Left lung (tissue), 10 donors: ENCODE measurements around the gene SLC25A38. TPM values are rescaled to one million over a fixed set of nuclear protein-coding genes. Genes with fewer than 3 reads are reported as not detected.
"Not testable (repeated sequence)": the region's sequence is repeated elsewhere in the genome, so short reads cannot be mapped to it uniquely, and the experiment has no call there.

ENCODE experiments used
- ATAC-seq: fragments of 200-7000 bp; cut with Tn5 transposase; one replicate; pipeline ENCODE4 v1.9.1; 2020; ENCODE audit warnings: moderate library complexity
- DNase-seq, 4 donors: peaks; one replicate each; pipeline ENCODE4 v3.0.0-alpha.2; 2013 to 2020
- H3K27ac ChIP-seq, 2 donors: fragments of 200-600 bp; sonication (generic) in 1 of 2; one replicate each; pipeline versions ENCODE4 v1.5.0 to v1.8.0; 2020 to 2021
- H3K27me3 ChIP-seq, 2 donors: fragments of 200-600 bp; sonication (generic) in 1 of 2; one replicate each; pipeline versions ENCODE4 v1.5.0 to v1.8.0; 2020 to 2021
- H3K36me3 ChIP-seq, 2 donors: fragments of 200-600 bp; sonication (generic) in 1 of 2; one replicate each; pipeline versions ENCODE4 v1.5.0 to v1.8.0; 2020 to 2021
- H3K4me1 ChIP-seq, 2 donors: fragments of 200-600 bp; one replicate each; pipeline ENCODE4 v1.8.0; 2021
- H3K4me3 ChIP-seq, 2 donors: fragments of 200-600 bp; sonication (generic) in 1 of 2; one replicate each; pipeline versions ENCODE4 v1.5.0 to v1.8.0; 2020 to 2021; ENCODE audit warnings: mild to moderate bottlenecking in 1 of 2
- H3K9me3 ChIP-seq, 2 donors: fragments of 200-600 bp; sonication (generic) in 1 of 2; one replicate each; pipeline versions ENCODE4 v1.5.0 to v1.8.0; 2020 to 2021
- CTCF ChIP-seq, 2 donors: fragments of 200-600 bp; sonication (generic) in 1 of 2; IDR thresholded peaks; one replicate each; pipeline versions ENCODE4 v1.5.0 to v1.8.0; 2021; ENCODE audit warnings: antibody characterized with exemption in 2 of 2
- intact Hi-C, 2 donors: fragments of 100-400 bp; cut with DNase I; formaldehyde crosslinking; loops; one replicate each; pipeline versions ENCODE4 v1.11.2 to v1.14.2; 2022
- polyA plus RNA-seq, 6 donors: library from polyadenylated mRNA; unstranded; fragments of 120-200 nt; gene quantifications; one replicate each; pipeline ENCODE4 v1.2.1, GENCODE V29; 2013; ENCODE audit not compliant: insufficient read length in 6 of 6
- total RNA-seq, 2 donors: library from RNA; stranded (reverse); fragmentation: NEBNext Ultra II Directional; extraction: Animal tissue kit (Norgen Biotek cat#: 25700); gene quantifications; one replicate each; pipeline ENCODE4 v1.2.1, GENCODE V29; 2021
- donor health status: DM: no; HTN: yes; CAD: no.
- donor health status: DM: no; HTN: no; CAD: no.

Gene SLC25A38
- total and polyA plus RNA-seq, 8 donors: 28.9 to 41.5 (median 37.3) TPM

GRCh38 chr3:39412668-39413260 lies 29.6 kb downstream of the SLC25A38 start:
- ATAC-seq (no peak), DNase-seq (no peak)
- H3K4me3 ChIP-seq: no peak overlapping the region
- peaks cover 7 to 32% of the 10 kb centered on the region in 2 donors for H3K4me1 ChIP-seq
- intact Hi-C loops: no loop called here
- TF ChIP-seq CTCF (IDR thresholded peaks at IDR 0.05): no peak
- no peaks in the 10 kb centered on the region for H3K27me3 ChIP-seq
- peaks cover 0 to 72% of the 10 kb centered on the region in 2 donors for H3K36me3 ChIP-seq
- no peaks in the 10 kb centered on the region for H3K9me3 ChIP-seq
- H3K27ac ChIP-seq: no peak overlapping the region

DNA sequence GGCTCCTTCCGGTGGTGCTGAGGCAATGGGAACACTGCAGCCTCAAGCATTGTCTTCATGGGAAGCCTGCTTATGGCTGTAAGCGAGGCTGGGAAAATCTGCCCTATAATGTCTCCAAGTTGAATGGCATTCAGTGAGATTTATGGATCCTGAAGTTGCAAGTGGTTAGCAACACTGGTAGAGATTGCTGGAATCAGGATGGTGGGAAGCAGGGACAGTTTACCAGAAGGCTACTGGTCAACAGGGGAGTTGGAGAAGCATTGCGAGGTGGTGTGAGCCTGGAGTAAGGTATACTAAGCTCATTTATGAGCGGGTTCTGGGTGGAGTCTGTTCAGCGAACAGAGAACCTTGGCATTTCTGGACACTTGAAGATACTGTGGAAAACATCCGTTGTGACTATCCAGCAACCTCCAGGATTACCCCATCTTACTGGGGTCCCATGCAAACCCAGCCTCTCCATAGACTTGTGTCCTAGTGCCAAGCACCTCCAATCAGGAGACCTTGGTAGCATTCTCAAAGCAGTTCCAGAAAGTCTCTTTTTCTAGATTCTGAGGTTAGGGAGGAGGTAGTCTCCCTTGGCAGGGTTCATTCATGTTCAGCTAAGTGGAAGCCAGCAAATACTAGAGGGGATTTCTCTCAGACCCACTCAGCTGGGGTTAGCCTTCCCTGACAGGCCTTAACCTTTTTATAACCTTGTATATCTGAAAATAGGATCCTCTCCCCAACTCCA lies 30.7 kb downstream of the SLC25A38 start:
- no peak for TF ChIP-seq CTCF (IDR thresholded peaks at IDR 0.05)
- intact Hi-C loops: no loop called here
- Histone ChIP-seq H3K4me1 (peaks cover 0 to 23% of the 10 kb centered on the region in 2 donors), H3K27ac (no peak overlapping the region), H3K4me3 (no peak overlapping the region), H3K36me3 (peaks cover 0 to 61% of the 10 kb centered on the region in 2 donors), H3K9me3 (no peaks in the 10 kb centered on the region), H3K27me3 (no peaks in the 10 kb centered on the region)
- no peak for ATAC-seq
- DNase-seq: no peak

DNA sequence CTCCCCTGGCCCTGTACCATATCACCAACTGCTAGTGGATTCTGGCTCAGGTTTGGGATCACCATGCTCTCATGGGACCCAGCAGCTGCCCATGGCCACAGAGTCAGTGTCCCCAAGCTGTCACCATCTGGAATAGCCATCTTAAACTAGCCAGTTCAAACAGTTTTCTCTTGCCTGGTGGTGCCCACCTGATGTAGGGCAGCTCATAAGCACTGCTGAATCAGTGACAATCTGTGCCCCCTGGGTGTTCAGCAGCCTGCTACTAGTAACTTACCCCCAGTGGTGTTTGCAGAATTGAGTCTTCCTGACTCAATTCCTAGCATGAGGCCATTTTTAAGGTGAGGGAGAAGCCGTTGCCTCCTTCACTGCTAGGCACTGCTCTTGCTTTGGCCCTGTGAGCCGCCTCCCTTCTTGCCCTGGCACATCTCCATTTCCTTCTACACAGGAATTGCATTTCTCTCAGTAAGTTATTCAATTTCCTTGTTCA lies 31.3 kb downstream of the SLC25A38 start:
- ATAC-seq (peak; percentile 38), DNase-seq (no peak)
- H3K4me3 ChIP-seq: no peak overlapping the region
- H3K27me3 ChIP-seq: no peaks in the 10 kb centered on the region
- intact Hi-C loops: no loop called here
- no peaks in the 10 kb centered on the region for H3K9me3 ChIP-seq
- peaks cover 0 to 55% of the 10 kb centered on the region in 2 donors for H3K36me3 ChIP-seq
- no peak overlapping the region for H3K27ac ChIP-seq
- TF ChIP-seq CTCF (IDR thresholded peaks at IDR 0.05): no peak
- H3K4me1 ChIP-seq: peaks cover 0 to 19% of the 10 kb centered on the region in 2 donors

- Histone ChIP-seq H3K4me1 (peaks cover 0 to 10% of the 10 kb centered on the region in 2 donors), H3K36me3 (peaks cover 0 to 46% of the 10 kb centered on the region in 2 donors)
- H3K27ac ChIP-seq, H3K4me3 ChIP-seq, H3K9me3 ChIP-seq, intact Hi-C loops, ATAC-seq, DNase-seq, H3K27me3 ChIP-seq: not testable (repeated sequence)
Observed at GRCh38 chr3:39415302-39415701, 32.1 kb downstream of the SLC25A38 start.

- Histone ChIP-seq H3K36me3 (peaks cover 0 to 39% of the 10 kb centered on the region in 2 donors), H3K4me3 (no peak overlapping the region), H3K4me1 (peaks cover 0 to 6% of the 10 kb centered on the region in 2 donors), H3K27ac (no peak overlapping the region), H3K27me3 (no peaks in the 10 kb centered on the region), H3K9me3 (no peaks in the 10 kb centered on the region)
- intact Hi-C loops: no loop called here
- ATAC-seq (no peak), DNase-seq (no peak)
- TF ChIP-seq CTCF (IDR thresholded peaks at IDR 0.05): no peak
Observed at GRCh38 chr3:39415983-39416382, 32.8 kb downstream of the SLC25A38 start.

DNA sequence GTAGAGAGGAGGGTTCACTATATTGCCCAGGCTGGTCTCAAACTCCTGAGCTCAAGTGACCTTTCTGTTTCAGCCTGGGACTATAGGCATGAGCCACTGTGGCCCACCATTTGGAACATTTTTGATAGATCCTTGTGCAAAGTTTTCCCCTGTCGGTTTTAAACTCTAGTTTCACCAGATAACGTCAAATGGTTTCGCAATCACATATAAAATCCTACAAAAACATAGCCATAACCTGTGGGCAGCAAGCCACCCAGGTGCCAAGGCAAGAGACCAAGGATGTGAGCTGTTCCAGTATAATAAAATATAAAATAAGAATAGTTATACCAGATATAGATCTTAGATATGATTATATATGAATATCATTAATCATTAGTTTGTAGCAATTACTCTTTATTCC lies 33.8 kb downstream of the SLC25A38 start:
- DNase-seq, H3K4me1 ChIP-seq, intact Hi-C loops, H3K9me3 ChIP-seq, H3K4me3 ChIP-seq, H3K27me3 ChIP-seq, ATAC-seq, H3K27ac ChIP-seq: not testable (repeated sequence)
- H3K36me3 ChIP-seq: peaks cover 0 to 29% of the 10 kb centered on the region in 2 donors

- DNase-seq, H3K4me1 ChIP-seq, H3K9me3 ChIP-seq, H3K27ac ChIP-seq, H3K4me3 ChIP-seq, intact Hi-C loops, H3K27me3 ChIP-seq: not testable (repeated sequence)
- ATAC-seq: peak; percentile 5
- H3K36me3 ChIP-seq: peaks cover 0 to 12% of the 10 kb centered on the region in 2 donors
Observed at GRCh38 chr3:39418556-39419225, 35.5 kb downstream of the SLC25A38 start.
